22Rv1 (cell line): ENCODE data around the gene THEM4.

Source experiments
- CTCF ChIP-seq: fragments of 450-650 bp; IDR thresholded peaks from 2 replicates; pipeline ENCODE4 v1.5.1; 2017; ENCODE audit warnings: mild to moderate bottlenecking
- ZFX ChIP-seq: fragments of 450-650 bp; IDR thresholded peaks from 2 replicates; pipeline ENCODE4 v1.6.1; 2017; ENCODE audit warnings: antibody characterized with exemption, borderline replicate concordance

GRCh38 chr1:151915061-151915686 lies 5.9 kb upstream of the THEM4 start:
- TF ChIP-seq CTCF (no peak), ZFX (no peak)
